Measurements from ENCODE around the gene CLSTN2. TPM values are rescaled to one million over a fixed set of nuclear protein-coding genes. Genes with fewer than 3 reads are reported as not detected.

The CLSTN2 gene
- total and polyA plus RNA-seq, 5 donors from 2014 or later, result not detected

DNA sequence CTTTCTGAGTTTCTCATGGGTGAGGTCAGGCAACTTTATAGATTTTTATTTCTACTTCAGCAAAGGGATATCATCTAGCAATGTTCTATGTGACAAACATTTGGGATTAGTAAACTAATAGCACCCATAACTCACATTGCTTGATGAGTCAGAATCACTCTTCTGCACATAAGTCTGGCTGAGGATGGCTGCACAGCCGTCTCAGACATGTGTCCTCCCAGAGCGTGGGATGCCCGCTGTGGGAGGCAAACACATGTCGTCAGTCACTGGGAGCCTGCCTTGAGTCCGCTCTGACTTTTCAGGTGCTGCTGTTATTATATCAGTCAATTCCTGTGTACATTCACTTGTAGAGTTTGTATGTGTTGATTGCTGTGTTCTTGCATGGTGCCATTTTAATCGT is 512.2 kb downstream of the CLSTN2 start:
- Histone ChIP-seq H3K27me3 (ENCODE audit: control insufficient read depth, insufficient read depth, low read length) (peaks cover 2% of the 10 kb centered on the region), H3K4me3 (ENCODE audit: low read depth, low read length) (no peak overlapping the region), H3K36me3 (ENCODE audit: control insufficient read depth, insufficient read depth, low read length) (no peaks in the 10 kb centered on the region), H3K4me1 (ENCODE audit: control insufficient read depth, insufficient read depth, low read length, poor library complexity, severe bottlenecking) (no peaks in the 10 kb centered on the region), H3K9me3 (ENCODE audit: control insufficient read depth in 2 of 2, low read length in 2 of 2) (no peaks in the 10 kb centered on the region), H3K27ac (ENCODE audit: insufficient read depth, low read length, poor library complexity, severe bottlenecking) (no peak overlapping the region)
- H3K4me1 Mint-ChIP-seq, result no peaks in the 10 kb centered on the region
- H3K27ac Mint-ChIP-seq, result no peak overlapping the region
- no peak for ATAC-seq (ENCODE audit: low read depth in 2 of 2)
- peaks cover 0 to 2% (median 0%) of the 10 kb centered on the region in 7 donors for H3K9me3 Mint-ChIP-seq
- no peaks in the 10 kb centered on the region for H3K36me3 Mint-ChIP-seq
- DNase-seq, result no peak
- no peaks in the 10 kb centered on the region for H3K27me3 Mint-ChIP-seq
- H3K4me3 Mint-ChIP-seq, result no peak overlapping the region

DNA sequence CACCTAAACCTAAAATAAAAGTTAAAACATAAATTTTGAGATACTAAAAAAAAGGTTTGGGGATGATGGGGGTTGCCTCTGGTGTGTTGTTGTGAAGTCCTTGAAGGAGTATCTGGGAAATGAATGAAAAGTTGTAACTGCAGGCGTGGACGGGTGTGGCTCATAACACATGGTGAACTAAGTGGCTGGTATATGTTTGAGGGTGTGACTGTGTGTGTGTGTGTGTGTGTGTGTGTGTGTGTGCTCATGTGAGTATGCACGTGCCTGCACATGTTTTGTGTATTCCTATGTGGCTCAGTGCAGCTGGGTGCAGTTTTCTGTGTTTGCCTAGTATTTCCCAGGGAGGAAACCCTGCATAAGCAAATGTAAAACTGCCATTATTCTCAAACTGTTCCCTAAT is 513.0 kb downstream of the CLSTN2 start:
- no peak overlapping the region for H3K27ac Mint-ChIP-seq
- Histone ChIP-seq H3K9me3 (ENCODE audit: control insufficient read depth in 2 of 2, low read length in 2 of 2) (no peaks in the 10 kb centered on the region), H3K27ac (ENCODE audit: insufficient read depth, low read length, poor library complexity, severe bottlenecking) (no peak overlapping the region), H3K27me3 (ENCODE audit: control insufficient read depth, insufficient read depth, low read length) (peaks cover 2% of the 10 kb centered on the region), H3K36me3 (ENCODE audit: control insufficient read depth, insufficient read depth, low read length) (no peaks in the 10 kb centered on the region), H3K4me1 (ENCODE audit: control insufficient read depth, insufficient read depth, low read length, poor library complexity, severe bottlenecking) (no peaks in the 10 kb centered on the region), H3K4me3 (ENCODE audit: low read depth, low read length) (no peak overlapping the region)
- no peaks in the 10 kb centered on the region for H3K4me1 Mint-ChIP-seq
- no peaks in the 10 kb centered on the region for H3K27me3 Mint-ChIP-seq
- peaks cover 0 to 2% (median 0%) of the 10 kb centered on the region in 7 donors for H3K9me3 Mint-ChIP-seq
- H3K4me3 Mint-ChIP-seq, result no peak overlapping the region
- ATAC-seq (ENCODE audit: low read depth in 2 of 2), result no peak
- H3K36me3 Mint-ChIP-seq, result no peaks in the 10 kb centered on the region
- DNase-seq, result no peak

DNA sequence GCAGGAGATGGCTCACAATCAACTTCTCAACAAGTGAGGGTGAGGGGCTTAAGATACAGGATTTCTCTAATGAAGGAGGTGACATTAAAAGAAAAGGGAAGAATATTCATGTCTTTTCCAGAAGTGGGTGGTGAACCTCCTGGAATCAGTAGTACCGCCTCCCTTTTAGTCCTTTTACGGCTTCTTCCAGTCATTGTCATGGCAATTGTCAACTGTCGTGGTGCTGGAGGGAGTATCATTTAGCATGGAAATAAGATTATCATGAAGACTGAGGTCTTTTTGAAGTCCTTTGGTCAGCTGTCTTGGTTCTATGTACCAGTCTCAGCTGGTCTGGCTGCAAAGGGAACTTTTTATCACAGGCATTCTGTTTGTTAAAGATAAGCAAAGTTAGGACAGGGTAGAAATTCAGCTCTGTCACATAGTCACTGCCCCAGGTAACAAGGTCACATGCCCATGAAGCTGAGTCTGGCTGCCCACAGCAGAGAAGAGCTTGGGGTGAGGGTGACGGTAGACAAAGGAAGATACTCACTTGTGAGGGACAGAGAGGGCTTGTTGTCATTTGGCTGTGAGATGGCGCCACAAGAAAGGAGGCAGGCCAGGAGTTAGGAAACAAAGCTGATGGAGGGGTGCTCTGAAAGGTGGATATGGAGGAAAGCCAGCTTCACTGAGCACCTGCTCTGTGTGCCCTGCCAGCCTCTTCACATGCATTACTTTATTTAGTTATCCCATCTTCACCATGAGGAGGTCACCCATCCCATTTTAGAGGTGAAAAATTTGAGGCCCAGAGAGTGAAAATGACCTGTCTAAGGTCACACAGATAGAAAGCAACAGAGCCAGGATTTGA is 514.6 kb downstream of the CLSTN2 start:
- no peaks in the 10 kb centered on the region for H3K9me3 ChIP-seq (ENCODE audit: control insufficient read depth in 2 of 2, low read length in 2 of 2)
- H3K27me3 ChIP-seq (ENCODE audit: control insufficient read depth, insufficient read depth, low read length), result peaks cover 2% of the 10 kb centered on the region
- H3K36me3 ChIP-seq (ENCODE audit: control insufficient read depth, insufficient read depth, low read length), result no peaks in the 10 kb centered on the region
- no peaks in the 10 kb centered on the region for H3K4me1 Mint-ChIP-seq
- H3K4me3 Mint-ChIP-seq, result no peak overlapping the region
- no peaks in the 10 kb centered on the region for H3K36me3 Mint-ChIP-seq
- DNase-seq (no peak), ATAC-seq (ENCODE audit: low read depth in 2 of 2) (no peak)
- peaks cover 0 to 2% (median 0%) of the 10 kb centered on the region in 7 donors for H3K9me3 Mint-ChIP-seq
- no peak overlapping the region for H3K27ac Mint-ChIP-seq
- H3K4me3 ChIP-seq (ENCODE audit: low read depth, low read length), result no peak overlapping the region
- H3K27me3 Mint-ChIP-seq, result no peaks in the 10 kb centered on the region
- H3K27ac ChIP-seq (ENCODE audit: insufficient read depth, low read length, poor library complexity, severe bottlenecking), result no peak overlapping the region
- H3K4me1 ChIP-seq (ENCODE audit: control insufficient read depth, insufficient read depth, low read length, poor library complexity, severe bottlenecking), result no peaks in the 10 kb centered on the region

DNA sequence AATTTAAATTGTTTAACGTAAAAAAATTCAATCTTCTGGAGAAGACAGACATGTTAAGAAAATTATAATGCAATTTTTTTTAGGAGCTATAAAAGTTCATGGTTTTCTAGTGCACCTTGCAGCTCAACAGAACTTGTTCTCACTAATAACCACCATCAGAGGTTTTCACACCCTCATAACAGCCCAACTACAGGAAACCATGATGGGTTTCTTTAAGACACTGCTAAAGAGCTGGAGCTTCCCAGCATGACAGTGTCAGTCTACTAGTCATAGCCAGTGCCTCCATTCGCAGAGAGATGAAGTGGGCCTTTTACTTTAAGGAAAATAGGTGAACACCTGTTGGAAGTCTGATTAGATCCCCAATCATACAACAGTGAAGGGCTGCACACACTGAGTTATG is 518.8 kb downstream of the CLSTN2 start:
- no peaks in the 10 kb centered on the region for H3K27me3 Mint-ChIP-seq
- no peaks in the 10 kb centered on the region for H3K4me1 Mint-ChIP-seq
- Histone ChIP-seq H3K27me3 (ENCODE audit: control insufficient read depth, insufficient read depth, low read length) (peaks cover 2% of the 10 kb centered on the region), H3K27ac (ENCODE audit: insufficient read depth, low read length, poor library complexity, severe bottlenecking) (no peak overlapping the region), H3K4me1 (ENCODE audit: control insufficient read depth, insufficient read depth, low read length, poor library complexity, severe bottlenecking) (no peaks in the 10 kb centered on the region), H3K9me3 (ENCODE audit: control insufficient read depth in 2 of 2, low read length in 2 of 2) (no peaks in the 10 kb centered on the region), H3K36me3 (ENCODE audit: control insufficient read depth, insufficient read depth, low read length) (no peaks in the 10 kb centered on the region), H3K4me3 (ENCODE audit: low read depth, low read length) (no peak overlapping the region)
- H3K9me3 Mint-ChIP-seq, result peaks cover 0 to 2% (median 0%) of the 10 kb centered on the region in 7 donors
- ATAC-seq (ENCODE audit: low read depth in 2 of 2), result no peak
- no peak overlapping the region for H3K4me3 Mint-ChIP-seq
- no peaks in the 10 kb centered on the region for H3K36me3 Mint-ChIP-seq
- H3K27ac Mint-ChIP-seq, result no peak overlapping the region
- no peak for DNase-seq

DNA sequence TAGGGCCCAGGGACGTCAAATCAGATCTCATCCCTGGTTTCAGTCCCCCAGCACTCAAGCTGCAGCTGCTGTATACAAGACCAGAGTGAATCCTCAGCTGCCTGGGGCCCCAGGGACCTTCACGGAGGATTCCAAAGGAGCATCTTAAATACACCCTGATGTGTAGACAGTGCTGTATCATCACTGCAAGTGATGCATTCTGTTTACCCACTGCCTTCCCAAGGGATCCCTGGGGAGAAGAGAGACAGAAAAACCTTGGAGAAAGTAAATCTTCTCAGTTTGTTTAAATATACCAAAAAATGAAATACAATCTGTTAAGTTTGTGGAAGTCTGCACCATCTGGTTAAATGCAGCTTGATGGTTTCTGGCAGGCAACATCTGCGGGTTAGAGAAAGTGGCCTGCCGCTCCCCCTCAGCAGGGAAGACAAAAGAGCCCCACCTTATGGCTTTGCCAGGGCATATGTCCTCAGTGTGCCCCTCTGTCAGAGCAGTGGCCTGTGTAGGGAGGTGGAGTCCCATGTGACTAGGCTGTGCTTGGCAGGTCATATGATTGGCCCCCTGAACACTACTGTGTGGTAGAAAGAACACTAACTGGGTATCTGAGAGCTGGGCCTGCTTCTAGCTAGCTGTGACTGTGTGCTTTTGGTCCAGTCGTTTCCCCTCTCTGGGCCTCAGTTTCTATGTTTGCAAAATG is 520.7 kb downstream of the CLSTN2 start:
- no peaks in the 10 kb centered on the region for H3K9me3 ChIP-seq (ENCODE audit: control insufficient read depth in 2 of 2, low read length in 2 of 2)
- H3K27me3 ChIP-seq (ENCODE audit: control insufficient read depth, insufficient read depth, low read length), result peaks cover 2% of the 10 kb centered on the region
- H3K27ac ChIP-seq (ENCODE audit: insufficient read depth, low read length, poor library complexity, severe bottlenecking), result no peak overlapping the region
- no peaks in the 10 kb centered on the region for H3K4me1 Mint-ChIP-seq
- no peaks in the 10 kb centered on the region for H3K36me3 Mint-ChIP-seq
- ATAC-seq (ENCODE audit: low read depth in 2 of 2) (no peak), DNase-seq (no peak)
- H3K27me3 Mint-ChIP-seq, result no peaks in the 10 kb centered on the region
- H3K9me3 Mint-ChIP-seq, result peaks cover 0 to 2% (median 0%) of the 10 kb centered on the region in 7 donors
- no peak overlapping the region for H3K4me3 Mint-ChIP-seq
- H3K27ac Mint-ChIP-seq, result no peak overlapping the region
- H3K4me3 ChIP-seq (ENCODE audit: low read depth, low read length), result no peak overlapping the region
- H3K36me3 ChIP-seq (ENCODE audit: control insufficient read depth, insufficient read depth, low read length), result no peaks in the 10 kb centered on the region
- H3K4me1 ChIP-seq (ENCODE audit: control insufficient read depth, insufficient read depth, low read length, poor library complexity, severe bottlenecking), result no peaks in the 10 kb centered on the region

DNA sequence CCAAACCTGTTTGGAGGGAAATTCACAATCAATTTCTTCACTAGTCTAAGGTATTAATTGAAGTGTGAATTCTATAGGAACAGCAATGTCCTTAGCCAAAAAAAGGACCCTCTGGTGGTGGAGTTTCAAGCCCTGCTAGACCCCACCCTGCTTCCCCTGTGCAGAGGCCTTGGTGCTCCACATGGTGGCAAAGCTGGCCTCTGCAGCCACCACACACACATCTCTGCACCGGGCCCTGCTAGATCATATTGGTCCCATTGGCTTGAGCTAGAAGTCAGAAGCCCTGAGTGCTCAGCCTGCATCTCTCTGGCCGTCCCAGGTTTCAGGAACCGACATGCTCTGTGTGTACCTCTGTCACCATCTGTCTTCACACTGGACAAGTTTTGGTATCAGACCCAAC is 522.0 kb downstream of the CLSTN2 start:
- Histone ChIP-seq H3K9me3 (ENCODE audit: control insufficient read depth in 2 of 2, low read length in 2 of 2) (no peaks in the 10 kb centered on the region), H3K27ac (ENCODE audit: insufficient read depth, low read length, poor library complexity, severe bottlenecking) (no peak overlapping the region), H3K4me1 (ENCODE audit: control insufficient read depth, insufficient read depth, low read length, poor library complexity, severe bottlenecking) (no peaks in the 10 kb centered on the region), H3K36me3 (ENCODE audit: control insufficient read depth, insufficient read depth, low read length) (no peaks in the 10 kb centered on the region), H3K27me3 (ENCODE audit: control insufficient read depth, insufficient read depth, low read length) (no peaks in the 10 kb centered on the region), H3K4me3 (ENCODE audit: low read depth, low read length) (no peak overlapping the region)
- Mint-ChIP-seq H3K27ac (no peak overlapping the region), H3K4me1 (no peaks in the 10 kb centered on the region), H3K9me3 (no peaks in the 10 kb centered on the region), H3K27me3 (no peaks in the 10 kb centered on the region), H3K4me3 (no peak overlapping the region), H3K36me3 (no peaks in the 10 kb centered on the region)
- ATAC-seq (ENCODE audit: low read depth in 2 of 2) (no peak), DNase-seq (no peak)

DNA sequence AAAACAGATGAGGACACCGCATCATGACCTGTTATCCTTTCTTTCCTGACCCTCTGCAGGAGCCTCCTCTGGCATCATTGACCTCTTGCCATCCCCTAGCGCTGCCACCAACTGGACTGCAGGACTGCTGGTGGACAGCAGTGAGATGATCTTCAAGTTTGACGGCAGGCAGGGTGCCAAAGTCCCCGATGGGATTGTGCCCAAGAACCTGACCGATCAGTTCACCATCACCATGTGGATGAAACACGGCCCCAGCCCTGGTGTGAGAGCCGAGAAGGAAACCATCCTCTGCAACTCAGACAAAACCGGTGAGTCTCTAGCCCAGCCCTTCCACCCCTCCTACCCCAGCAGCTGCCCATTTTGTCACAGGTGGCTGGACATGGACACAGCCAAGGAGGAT is 524.5 kb downstream of the CLSTN2 start:
- H3K4me3 ChIP-seq (ENCODE audit: low read depth, low read length), result no peak overlapping the region
- H3K27ac ChIP-seq (ENCODE audit: insufficient read depth, low read length, poor library complexity, severe bottlenecking), result no peak overlapping the region
- no peak overlapping the region for H3K4me3 Mint-ChIP-seq
- H3K27me3 Mint-ChIP-seq, result no peaks in the 10 kb centered on the region
- no peak overlapping the region for H3K27ac Mint-ChIP-seq
- H3K4me1 Mint-ChIP-seq, result no peaks in the 10 kb centered on the region
- no peak for ATAC-seq (ENCODE audit: low read depth in 2 of 2)
- H3K9me3 Mint-ChIP-seq, result peaks cover 0 to 3% (median 0%) of the 10 kb centered on the region in 7 donors
- H3K4me1 ChIP-seq (ENCODE audit: control insufficient read depth, insufficient read depth, low read length, poor library complexity, severe bottlenecking), result no peaks in the 10 kb centered on the region
- no peaks in the 10 kb centered on the region for H3K36me3 Mint-ChIP-seq
- H3K9me3 ChIP-seq (ENCODE audit: control insufficient read depth in 2 of 2, low read length in 2 of 2), result no peaks in the 10 kb centered on the region
- DNase-seq, result no peak
- H3K36me3 ChIP-seq (ENCODE audit: control insufficient read depth, insufficient read depth, low read length), result no peaks in the 10 kb centered on the region
- H3K27me3 ChIP-seq (ENCODE audit: control insufficient read depth, insufficient read depth, low read length), result no peaks in the 10 kb centered on the region

All from CD4-positive, CD25-positive, alpha-beta regulatory T cell (primary cell).